Parathyroid adenoma (tissue), 2 donors: Measurements from ENCODE around the gene PIEZO1.

Source experiments
- H2AFZ ChIP-seq: fragments of 300-600 bp; sonication (generic); one replicate; pipeline ENCODE4 v1.7.0; 2017; ENCODE audit warnings: antibody characterized with exemption, mild to moderate bottlenecking
- H3K27ac ChIP-seq: fragments of 300-600 bp; sonication (generic); one replicate; pipeline ENCODE4 v1.7.0; 2017
- H3K27me3 ChIP-seq: fragments of 300-600 bp; sonication (generic); one replicate; pipeline ENCODE4 v1.7.0; 2017; ENCODE audit warnings: low read length; ENCODE audit not compliant: control insufficient read depth, insufficient read depth
- H3K36me3 ChIP-seq: fragments of 300-600 bp; sonication (generic); one replicate; pipeline ENCODE4 v1.7.0; 2017; ENCODE audit warnings: low read length; ENCODE audit not compliant: control insufficient read depth, insufficient read depth
- H3K4me1 ChIP-seq: fragments of 300-600 bp; sonication (generic); one replicate; pipeline ENCODE4 v1.7.0; 2017; ENCODE audit warnings: control low read depth
- H3K4me2 ChIP-seq: fragments of 300-600 bp; sonication (generic); one replicate; pipeline ENCODE4 v1.7.0; 2017; ENCODE audit warnings: low read length
- H3K4me3 ChIP-seq: fragments of 300-600 bp; sonication (generic); one replicate; pipeline ENCODE4 v1.7.0; 2017; ENCODE audit warnings: low read depth, low read length
- H3K79me2 ChIP-seq: fragments of 300-600 bp; sonication (generic); one replicate; pipeline ENCODE4 v1.7.0; 2017; ENCODE audit warnings: control low read depth
- H3K9ac ChIP-seq: fragments of 300-600 bp; sonication (generic); one replicate; pipeline ENCODE4 v1.7.0; 2017; ENCODE audit warnings: mild to moderate bottlenecking
- H3K9me3 ChIP-seq: fragments of 300-600 bp; sonication (generic); one replicate; pipeline ENCODE4 v1.7.0; 2017; ENCODE audit warnings: low read length; ENCODE audit not compliant: control insufficient read depth
- CTCF ChIP-seq: fragments of 300-600 bp; sonication (generic); IDR thresholded peaks from one replicate; pipeline ENCODE4 v1.7.0; 2017; ENCODE audit warnings: antibody characterized with exemption, mild to moderate bottlenecking
- donor health status: primary hyperparathyroidism.

PIEZO1 gene

GRCh38 chr16:88715312-88716190 lies 69.5 kb downstream of the PIEZO1 start:
- Histone ChIP-seq H3K9ac (no peak overlapping the region), H3K27me3 (no peaks in the 10 kb centered on the region), H2AFZ (no peak overlapping the region), H3K4me1 (no peaks in the 10 kb centered on the region), H3K36me3 (no peaks in the 10 kb centered on the region), H3K27ac (no peak overlapping the region), H3K9me3 (no peaks in the 10 kb centered on the region), H3K4me2 (no peak overlapping the region), H3K4me3 (no peak overlapping the region), H3K79me2 (no peaks in the 10 kb centered on the region)
- TF ChIP-seq CTCF, result no peak

GRCh38 chr16:88714420-88715302 lies 70.4 kb downstream of the PIEZO1 start:
- no peak overlapping the region for H2AFZ ChIP-seq
- H3K9ac ChIP-seq, result no peak overlapping the region
- TF ChIP-seq CTCF, result no peak
- no peaks in the 10 kb centered on the region for H3K36me3 ChIP-seq
- H3K79me2 ChIP-seq, result no peaks in the 10 kb centered on the region
- no peak overlapping the region for H3K27ac ChIP-seq
- H3K27me3 ChIP-seq, result no peaks in the 10 kb centered on the region
- H3K4me2 ChIP-seq, result no peak overlapping the region
- no peaks in the 10 kb centered on the region for H3K4me1 ChIP-seq
- H3K9me3 ChIP-seq, result no peaks in the 10 kb centered on the region
- no peak overlapping the region for H3K4me3 ChIP-seq

GRCh38 chr16:88713568-88714419 lies 71.2 kb downstream of the PIEZO1 start:
- H3K4me2 ChIP-seq, result no peak overlapping the region
- TF ChIP-seq CTCF, result no peak
- H2AFZ ChIP-seq, result no peak overlapping the region
- no peak overlapping the region for H3K9ac ChIP-seq
- no peak overlapping the region for H3K27ac ChIP-seq
- H3K4me1 ChIP-seq, result no peaks in the 10 kb centered on the region
- H3K79me2 ChIP-seq, result no peaks in the 10 kb centered on the region
- H3K36me3 ChIP-seq, result no peaks in the 10 kb centered on the region
- H3K9me3 ChIP-seq, result no peaks in the 10 kb centered on the region
- H3K4me3 ChIP-seq, result no peak overlapping the region
- H3K27me3 ChIP-seq, result no peaks in the 10 kb centered on the region

DNA sequence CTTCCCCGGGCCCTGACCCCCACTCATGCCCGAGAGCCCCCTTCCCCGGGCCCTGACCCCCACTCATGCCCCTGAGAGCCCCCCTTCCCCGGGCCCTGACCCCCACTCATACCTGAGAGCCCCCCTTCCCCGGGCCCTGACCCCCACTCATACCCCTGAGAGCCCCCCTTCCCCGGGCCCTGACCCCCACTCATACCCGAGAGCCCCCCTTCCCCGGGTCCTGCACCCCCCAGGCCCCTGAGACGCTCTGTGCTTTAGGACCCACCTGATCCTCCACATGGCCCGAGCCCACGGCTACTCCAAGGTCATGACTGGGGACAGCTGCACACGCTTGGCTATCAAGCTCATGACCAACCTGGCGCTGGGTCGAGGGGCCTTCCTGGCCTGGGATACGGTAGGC lies 72.0 kb downstream of the PIEZO1 start:
- Histone ChIP-seq H3K4me2 (no peak overlapping the region), H3K27me3 (no peaks in the 10 kb centered on the region), H3K4me3 (no peak overlapping the region), H3K9me3 (no peaks in the 10 kb centered on the region), H3K36me3 (no peaks in the 10 kb centered on the region), H3K9ac (no peak overlapping the region), H3K27ac (no peak overlapping the region), H3K4me1 (no peaks in the 10 kb centered on the region), H2AFZ (no peak overlapping the region), H3K79me2 (peaks cover 4% of the 10 kb centered on the region)
- no peak for TF ChIP-seq CTCF
